Stimulated activated CD8-positive, alpha-beta memory T cell treated with anti-CD3 and anti-CD28 coated beads, Interleukin-2, amount 100 ng/mL, for 48 hours (primary cell): Measurements from ENCODE around the gene KRABD2.
"Not testable (repeated sequence)": the region's sequence is repeated elsewhere in the genome, so short reads cannot be mapped to it uniquely, and the experiment has no call there.

Source experiments
- DNase-seq, 2 donors: peaks; one replicate each; pipeline ENCODE4 v3.0.0-alpha.2; 2020; ENCODE audit warnings: low read depth in 2 of 2

The KRABD2 gene

GRCh38 chr17:8360751-8361150 is 15.8 kb downstream of the KRABD2 start:
- DNase-seq = no peak

DNA sequence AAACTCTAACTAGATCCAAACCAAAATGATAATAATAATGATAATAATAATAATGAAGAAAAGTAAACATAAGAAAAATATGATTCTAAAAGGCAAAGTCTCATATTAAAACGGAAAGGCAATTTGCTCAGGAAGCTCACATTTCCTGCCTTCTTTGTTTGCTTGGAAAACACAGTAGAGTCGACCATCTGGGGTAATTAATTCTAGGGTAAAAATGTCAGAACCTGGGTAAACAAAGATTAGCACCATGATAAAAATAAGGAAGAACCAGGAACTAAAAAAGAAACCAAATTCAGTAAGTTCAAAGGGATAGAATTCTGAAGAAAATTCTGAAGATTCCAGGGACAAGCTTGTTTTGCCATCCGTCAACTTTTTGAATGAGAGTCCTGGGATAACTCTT is 16.2 kb downstream of the KRABD2 start:
- no peak for DNase-seq

- no peak for DNase-seq
Measured at GRCh38 chr17:8359769-8360168, 16.7 kb downstream of the KRABD2 start.

DNA sequence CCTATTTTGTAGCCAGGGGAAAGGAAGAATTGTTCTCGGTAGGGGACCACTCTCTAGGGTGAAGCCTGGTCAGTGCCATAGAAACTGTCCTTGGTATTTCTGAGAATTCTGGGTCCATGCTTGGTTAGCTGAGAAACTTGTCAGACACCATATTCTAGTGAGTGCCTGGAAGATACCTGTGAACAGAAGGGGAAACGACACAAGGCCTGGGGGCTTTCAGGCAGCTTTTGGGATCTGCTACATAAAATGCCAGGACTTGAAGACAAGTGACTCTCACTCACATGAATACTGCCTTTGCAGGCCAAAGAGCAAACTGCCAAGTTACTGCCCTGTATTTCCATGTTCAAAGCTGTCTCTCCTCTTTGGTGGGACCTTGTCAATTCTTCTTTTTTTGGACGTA is 18.6 kb downstream of the KRABD2 start:
- no peak for DNase-seq

DNA sequence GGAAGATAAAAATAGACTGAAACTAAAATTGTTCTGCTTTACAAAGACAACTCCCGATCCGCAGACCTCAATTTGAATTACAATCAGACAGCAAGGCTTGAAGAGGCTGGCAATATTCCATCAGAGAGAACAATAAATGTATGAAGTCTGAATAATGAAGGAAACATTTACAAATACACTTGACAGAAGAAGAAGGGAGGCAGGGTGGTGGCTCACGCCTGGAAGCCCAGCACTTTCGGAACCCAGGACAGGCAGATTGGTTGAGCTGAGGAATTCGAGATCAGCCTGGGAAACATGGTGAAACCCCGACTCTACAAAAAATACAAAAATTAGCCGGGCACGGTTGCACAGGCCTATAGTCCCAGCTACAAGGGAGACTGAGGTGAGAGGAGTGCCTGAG is 22.3 kb downstream of the KRABD2 start:
- no peak for DNase-seq

GRCh38 chr17:8353736-8354135 is 22.8 kb downstream of the KRABD2 start:
- DNase-seq = no peak

- DNase-seq = no peak
Measured at GRCh38 chr17:8350339-8350738, 26.2 kb downstream of the KRABD2 start.

DNA sequence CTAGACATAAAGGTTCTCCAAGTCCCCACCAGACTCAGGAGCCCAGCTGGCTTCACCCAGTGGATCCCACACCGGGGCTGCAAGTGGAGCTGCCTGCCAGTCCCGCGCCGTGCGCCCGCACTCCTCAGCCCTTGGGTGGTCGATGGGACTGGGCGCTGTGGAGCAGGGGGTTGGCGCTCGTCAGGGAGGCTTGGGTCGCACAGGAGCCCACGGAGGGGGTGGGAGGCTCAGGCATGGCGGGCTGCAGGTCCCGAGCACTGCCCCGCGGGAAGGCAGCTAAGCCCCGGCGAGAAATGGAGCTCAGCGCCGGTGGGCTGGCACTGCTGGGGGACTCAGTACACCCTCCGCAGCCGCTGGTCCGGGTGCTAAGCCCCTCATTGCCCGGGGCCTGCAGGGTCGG is 29.5 kb downstream of the KRABD2 start:
- DNase-seq = not testable (repeated sequence)

- no peak for DNase-seq
Measured at GRCh38 chr17:8345951-8346665, 30.4 kb downstream of the KRABD2 start.

- DNase-seq = no peak
Measured at GRCh38 chr17:8345052-8345690, 31.3 kb downstream of the KRABD2 start.

GRCh38 chr17:8341456-8341855 is 35.0 kb downstream of the KRABD2 start:
- no peak for DNase-seq

DNA sequence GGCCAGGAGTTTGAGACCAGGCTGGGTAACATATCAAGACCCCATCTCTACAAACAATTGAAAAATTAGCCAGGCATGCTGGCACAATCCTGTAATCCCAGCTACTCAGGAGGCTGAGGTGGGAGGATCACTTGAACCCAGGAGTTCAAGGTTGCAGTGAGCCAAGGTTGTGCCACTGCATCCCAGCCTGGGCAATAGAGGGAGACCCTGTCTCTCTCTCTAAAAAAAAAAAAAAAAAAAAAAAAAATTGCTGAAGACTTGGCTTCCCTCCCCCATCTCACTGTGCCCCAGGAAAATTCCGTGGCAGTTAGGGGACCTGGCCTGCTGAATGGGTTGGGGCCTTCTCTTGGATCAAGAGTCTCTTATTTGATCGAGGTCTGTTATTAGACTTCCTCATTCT is 37.0 kb downstream of the KRABD2 start, which contains the start of gene ODF4:
ODF4 (plus strand) TSS at position 301 of the 400 bp plus-strand sequence. CDS start 212 bp downstream, outside the sequence.
- DNase-seq = no peak

DNA sequence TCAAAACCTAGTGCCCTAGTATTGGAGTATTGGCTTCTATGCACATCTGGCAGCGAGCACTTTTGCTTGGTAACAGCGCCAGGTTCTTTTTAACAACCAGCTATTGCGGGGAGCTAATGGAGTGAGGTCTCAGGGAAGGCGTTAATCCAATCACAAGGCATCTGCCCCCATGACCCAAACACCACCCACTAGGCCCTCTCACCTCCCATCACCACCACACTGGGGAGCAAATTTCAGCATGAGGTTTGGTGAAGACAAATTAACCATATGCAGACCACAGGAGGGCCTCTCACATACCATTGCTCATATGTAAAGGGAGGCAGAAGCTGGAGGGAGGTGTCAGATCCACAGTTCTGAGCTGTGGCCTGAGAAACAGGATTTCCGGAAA is 37.8 kb downstream of the KRABD2 start:
- DNase-seq = no peak

DNA sequence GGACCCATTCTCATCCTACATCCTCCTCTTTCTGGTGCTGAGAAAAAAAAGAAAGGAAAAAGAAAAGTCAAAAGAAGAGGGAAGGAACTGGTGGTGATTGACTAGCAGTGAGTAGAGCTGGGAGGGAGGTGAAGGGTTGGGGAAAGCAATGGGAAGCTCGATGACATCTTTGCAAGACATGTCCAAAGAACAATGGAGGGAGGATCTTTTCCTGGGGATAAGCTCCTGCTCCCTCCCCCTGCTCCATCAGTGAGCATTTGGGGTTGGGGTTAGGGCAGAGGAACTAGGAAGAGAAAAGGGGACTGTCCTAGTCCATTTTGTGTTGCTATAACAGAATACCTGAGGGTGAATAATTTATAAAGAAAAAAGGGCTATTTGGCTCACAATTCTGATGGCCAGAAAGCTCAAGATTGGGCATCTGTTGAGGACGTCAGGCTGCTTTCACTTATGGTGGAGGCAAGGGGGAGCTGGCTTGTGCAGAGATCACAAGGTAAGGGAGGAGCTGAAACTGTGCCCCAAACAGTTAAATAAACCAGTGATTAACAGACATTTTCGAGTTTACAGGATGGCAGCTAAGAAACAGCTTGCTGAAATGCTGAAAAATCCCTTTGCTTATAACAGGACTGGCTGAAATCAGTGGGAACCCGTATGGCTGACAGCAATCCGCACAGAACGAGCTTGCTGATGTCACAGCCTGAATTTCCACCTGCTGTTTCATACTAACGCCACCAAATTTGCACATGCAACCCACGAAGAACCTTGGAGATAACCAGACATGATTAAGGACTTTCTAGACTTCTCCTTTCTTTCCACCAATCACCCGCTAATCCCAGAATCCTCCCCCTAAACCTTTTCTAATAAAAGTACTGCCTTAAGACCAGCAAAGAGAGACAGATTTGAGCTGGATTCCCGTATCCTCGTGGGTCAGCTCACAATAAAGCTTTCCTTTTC is 38.4 kb downstream of the KRABD2 start:
- DNase-seq = no peak

- DNase-seq = no peak
Measured at GRCh38 chr17:8333281-8333680, 43.2 kb downstream of the KRABD2 start.

GRCh38 chr17:8332688-8333087 is 43.8 kb downstream of the KRABD2 start:
- DNase-seq = no peak

DNA sequence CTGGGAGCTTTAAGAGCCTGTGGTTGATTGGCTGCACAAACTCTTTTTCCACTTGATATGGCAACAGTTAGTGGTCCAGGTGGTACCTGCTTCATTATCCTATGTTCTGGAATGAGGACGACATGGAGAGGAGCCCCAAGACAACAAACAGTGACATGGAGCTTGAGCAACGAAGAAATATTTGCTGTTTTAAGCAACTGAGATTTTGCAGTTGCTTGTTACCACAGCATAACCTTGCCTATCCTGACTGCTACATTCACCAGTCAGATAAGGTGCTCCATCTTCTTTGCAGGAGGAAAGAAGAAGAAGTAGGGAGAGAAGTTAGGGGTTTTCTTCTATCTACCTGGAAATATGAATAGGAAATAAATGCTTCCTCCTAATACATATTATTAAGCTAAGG is 44.4 kb downstream of the KRABD2 start:
- no peak for DNase-seq

DNA sequence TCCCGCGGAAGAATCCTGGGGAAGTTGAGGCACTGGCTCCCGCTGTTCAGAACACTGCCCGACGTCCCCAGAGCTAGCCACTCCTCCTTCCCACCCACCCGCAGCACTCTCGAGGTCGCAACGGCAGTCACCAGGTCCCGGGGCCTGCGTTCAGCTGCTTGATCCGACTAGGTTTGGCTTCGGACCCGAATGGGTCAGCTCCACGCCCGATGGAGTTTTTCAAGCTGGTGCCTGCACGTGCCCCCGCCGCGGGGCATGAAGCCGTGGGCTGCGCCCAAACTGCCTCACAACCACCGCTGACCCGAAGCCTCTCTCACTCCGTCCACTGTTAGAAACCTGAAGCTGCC is 49.2 kb downstream of the KRABD2 start:
- DNase-seq = no peak
